Measurements from ENCODE around the gene CSF2RB. TPM values are rescaled to one million over a fixed set of nuclear protein-coding genes. Genes with fewer than 3 reads are reported as not detected.

CSF2RB gene
- total and polyA plus RNA-seq, 12 donors: 0.55 to 12.4 (median 4.4) TPM

GRCh38 chr22:36881504-36882245 is 31.8 kb upstream of the CSF2RB start:
- WGBS, 4 donors: 73 to 81% (median 75%) methylated on average over 1 of the region's 1 CpG

GRCh38 chr22:36884349-36885158 is 28.9 kb upstream of the CSF2RB start:
- no peak for DNase-seq
- no peaks in the 10 kb centered on the region for H3K4me1 ChIP-seq (replicated peaks in 1 of 2)
- peaks cover 4% of the 10 kb centered on the region for H3K27me3 ChIP-seq
- peaks cover 0 to 9% (median 0%) of the 10 kb centered on the region in 3 donors for H3K9me3 ChIP-seq (replicated peaks in 1 of 3)
- no peak overlapping the region for H3K27ac ChIP-seq
- WGBS, 4 donors: 68 to 76% (median 72%) methylated on average over 5 of the region's 5 CpGs
- TF ChIP-seq, protein P1, sequence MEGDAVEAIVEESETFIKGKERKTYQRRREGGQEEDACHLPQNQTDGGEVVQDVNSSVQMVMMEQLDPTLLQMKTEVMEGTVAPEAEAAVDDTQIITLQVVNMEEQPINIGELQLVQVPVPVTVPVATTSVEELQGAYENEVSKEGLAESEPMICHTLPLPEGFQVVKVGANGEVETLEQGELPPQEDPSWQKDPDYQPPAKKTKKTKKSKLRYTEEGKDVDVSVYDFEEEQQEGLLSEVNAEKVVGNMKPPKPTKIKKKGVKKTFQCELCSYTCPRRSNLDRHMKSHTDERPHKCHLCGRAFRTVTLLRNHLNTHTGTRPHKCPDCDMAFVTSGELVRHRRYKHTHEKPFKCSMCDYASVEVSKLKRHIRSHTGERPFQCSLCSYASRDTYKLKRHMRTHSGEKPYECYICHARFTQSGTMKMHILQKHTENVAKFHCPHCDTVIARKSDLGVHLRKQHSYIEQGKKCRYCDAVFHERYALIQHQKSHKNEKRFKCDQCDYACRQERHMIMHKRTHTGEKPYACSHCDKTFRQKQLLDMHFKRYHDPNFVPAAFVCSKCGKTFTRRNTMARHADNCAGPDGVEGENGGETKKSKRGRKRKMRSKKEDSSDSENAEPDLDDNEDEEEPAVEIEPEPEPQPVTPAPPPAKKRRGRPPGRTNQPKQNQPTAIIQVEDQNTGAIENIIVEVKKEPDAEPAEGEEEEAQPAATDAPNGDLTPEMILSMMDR (IDR thresholded peaks at IDR 0.05): no peak
- no peak for TF ChIP-seq POLR2A (IDR thresholded peaks at IDR 0.05)
- H3K36me3 ChIP-seq (replicated peaks in 1 of 2): no peaks in the 10 kb centered on the region
- intact Hi-C loops (cut with DNase I): no loop called here
- no peak overlapping the region for H3K4me3 ChIP-seq

More at GRCh38 chr22:36881504-36882245, 31.8 kb upstream of the CSF2RB start:
- H3K4me1 ChIP-seq (replicated peaks in 1 of 2): no peaks in the 10 kb centered on the region
- no peak overlapping the region for H3K27ac ChIP-seq
- intact Hi-C loops (cut with DNase I): no loop called here
- no peaks in the 10 kb centered on the region for H3K27me3 ChIP-seq
- H3K4me3 ChIP-seq: no peak overlapping the region
- TF ChIP-seq, protein P1 (IDR thresholded peaks at IDR 0.05): no peak
- no peak for TF ChIP-seq POLR2A (IDR thresholded peaks at IDR 0.05)
- no peak for DNase-seq
- peaks cover 0 to 9% (median 0%) of the 10 kb centered on the region in 3 donors for H3K9me3 ChIP-seq (replicated peaks in 1 of 3)
- no peaks in the 10 kb centered on the region for H3K36me3 ChIP-seq (replicated peaks in 1 of 2)

- Histone ChIP-seq H3K4me3 (no peak overlapping the region), H3K4me1 (replicated peaks in 1 of 2) (no peaks in the 10 kb centered on the region), H3K27ac (no peak overlapping the region), H3K36me3 (replicated peaks in 1 of 2) (no peaks in the 10 kb centered on the region), H3K9me3 (replicated peaks in 1 of 3) (peaks cover 0 to 9% (median 0%) of the 10 kb centered on the region in 3 donors), H3K27me3 (peaks cover 4% of the 10 kb centered on the region)
- no peak for TF ChIP-seq POLR2A (IDR thresholded peaks at IDR 0.05)
- TF ChIP-seq, protein P1 (IDR thresholded peaks at IDR 0.05): no peak
- no peak for DNase-seq
- WGBS, 4 donors: 68 to 80% (median 74%) methylated on average over 7 of the region's 7 CpGs
- intact Hi-C loops (cut with DNase I): no loop called here
Measured at GRCh38 chr22:36885474-36885873, 28.0 kb upstream of the CSF2RB start.

DNA sequence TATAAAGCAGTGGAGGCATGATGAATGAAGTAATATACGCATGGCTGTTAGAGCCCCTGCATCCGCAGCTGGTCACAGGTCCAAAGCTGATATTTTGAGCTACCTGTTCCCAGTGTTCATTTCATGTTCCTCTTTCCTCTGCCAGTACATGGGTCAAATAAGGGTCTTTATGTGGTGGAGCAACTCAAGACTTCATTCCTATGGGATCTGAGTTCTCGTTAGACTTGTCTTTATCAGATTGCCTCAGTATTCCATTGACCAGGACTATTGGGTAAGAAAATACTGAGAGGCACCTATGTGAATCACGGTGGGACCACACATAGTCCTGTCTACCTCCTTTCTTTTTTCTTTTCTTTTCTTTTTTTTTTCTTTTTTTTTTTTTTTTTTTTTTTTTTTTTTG is 27.4 kb upstream of the CSF2RB start:
- 85 to 95% (median 87%) methylated on average over 4 of the region's 4 CpGs for WGBS, 4 donors
- Histone ChIP-seq H3K4me1 (replicated peaks in 1 of 2) (no peaks in the 10 kb centered on the region), H3K9me3 (replicated peaks in 1 of 3) (peaks cover 0 to 9% (median 0%) of the 10 kb centered on the region in 3 donors), H3K27ac (no peak overlapping the region), H3K27me3 (peaks cover 4% of the 10 kb centered on the region), H3K4me3 (no peak overlapping the region), H3K36me3 (replicated peaks in 1 of 2) (no peaks in the 10 kb centered on the region)
- intact Hi-C loops (cut with DNase I): no loop called here
- TF ChIP-seq, protein P1 (IDR thresholded peaks at IDR 0.05): no peak
- TF ChIP-seq POLR2A (IDR thresholded peaks at IDR 0.05): no peak
- no peak for DNase-seq
